ENCODE data around the gene ABHD2.
"Not testable (repeated sequence)": the region's sequence is repeated elsewhere in the genome, so short reads cannot be mapped to it uniquely, and the experiment has no call there.

Gene ABHD2

GRCh38 chr15:89119489-89120478 is 31.5 kb downstream of the ABHD2 start:
- 94 to 96% methylated on average over 10 of the region's 12 CpGs for WGBS, 2 experiments
- no peaks in the 10 kb centered on the region for H3K9me3 ChIP-seq (ENCODE audit: control insufficient read depth, low read length)
- no peak overlapping the region for H3K27ac ChIP-seq (ENCODE audit: insufficient read depth, low read depth, low read length, poor library complexity, severe bottlenecking)
- peaks cover 9% of the 10 kb centered on the region for H3K4me1 ChIP-seq (ENCODE audit: control insufficient read depth, insufficient read depth, low read length)
- H3K4me3 ChIP-seq (ENCODE audit: insufficient read depth, low read depth, low read length) = no peak overlapping the region
- peaks cover 4% of the 10 kb centered on the region for H3K36me3 ChIP-seq (ENCODE audit: control insufficient read depth, insufficient read depth, low read length)
- no peaks in the 10 kb centered on the region for H3K27me3 ChIP-seq (ENCODE audit: control insufficient read depth, insufficient read depth, low read length, poor library complexity, severe bottlenecking)

- not testable (repeated sequence) for H3K36me3 ChIP-seq (ENCODE audit: control insufficient read depth, insufficient read depth, low read length); H3K4me1 ChIP-seq (ENCODE audit: control insufficient read depth, insufficient read depth, low read length); H3K4me3 ChIP-seq (ENCODE audit: insufficient read depth, low read depth, low read length); H3K27me3 ChIP-seq (ENCODE audit: control insufficient read depth, insufficient read depth, low read length, poor library complexity, severe bottlenecking); H3K9me3 ChIP-seq (ENCODE audit: control insufficient read depth, low read length); H3K27ac ChIP-seq (ENCODE audit: insufficient read depth, low read depth, low read length, poor library complexity, severe bottlenecking)
- WGBS, 2 experiments = 91 to 95% methylated on average over 11 to 13 of the region's 13 CpGs
These were observed 32.3 kb downstream of the ABHD2 start for GRCh38 chr15:89120479-89121000.

GRCh38 chr15:89121414-89121813 is 33.2 kb downstream of the ABHD2 start:
- 94 to 95% methylated on average over 2 to 3 of the region's 3 CpGs for WGBS, 2 experiments
- no peak overlapping the region for H3K27ac ChIP-seq (ENCODE audit: insufficient read depth, low read depth, low read length, poor library complexity, severe bottlenecking)
- no peaks in the 10 kb centered on the region for H3K36me3 ChIP-seq (ENCODE audit: control insufficient read depth, insufficient read depth, low read length)
- no peaks in the 10 kb centered on the region for H3K9me3 ChIP-seq (ENCODE audit: control insufficient read depth, low read length)
- H3K27me3 ChIP-seq (ENCODE audit: control insufficient read depth, insufficient read depth, low read length, poor library complexity, severe bottlenecking) = no peaks in the 10 kb centered on the region
- no peaks in the 10 kb centered on the region for H3K4me1 ChIP-seq (ENCODE audit: control insufficient read depth, insufficient read depth, low read length)
- no peak overlapping the region for H3K4me3 ChIP-seq (ENCODE audit: insufficient read depth, low read depth, low read length)

DNA sequence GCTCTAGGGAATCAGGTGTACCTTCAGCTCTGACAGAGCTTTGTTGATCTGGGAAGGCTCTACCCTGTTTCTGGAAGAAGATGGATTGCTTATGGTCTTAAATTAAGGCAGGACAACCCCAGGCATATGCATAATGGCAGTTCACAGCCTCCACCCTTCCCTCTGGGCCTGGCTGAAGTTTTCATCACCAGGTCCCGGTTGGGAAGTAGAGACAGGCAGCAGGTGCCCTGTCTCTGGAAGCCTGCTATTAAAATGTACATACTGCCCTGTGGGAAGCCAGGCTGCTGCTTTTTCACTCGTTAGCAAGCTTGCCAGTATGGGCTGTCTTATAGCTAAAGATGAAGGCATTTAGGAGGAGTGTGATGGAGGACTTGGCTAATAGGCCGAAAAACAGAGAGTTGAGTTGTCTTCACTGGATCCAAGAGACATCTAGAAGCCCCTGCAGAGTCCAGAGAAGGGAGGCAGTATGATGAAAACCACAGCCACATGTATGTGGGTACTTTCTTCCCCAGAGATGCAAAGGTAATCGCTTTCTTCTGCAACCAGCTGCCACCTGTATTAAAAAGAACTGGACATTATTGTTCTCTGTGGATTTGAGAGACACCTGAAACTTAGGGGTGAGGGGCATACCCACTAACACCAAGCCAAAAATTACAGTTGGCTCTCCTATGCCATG is 34.4 kb downstream of the ABHD2 start:
- no peaks in the 10 kb centered on the region for H3K9me3 ChIP-seq (ENCODE audit: control insufficient read depth, low read length)
- no peak overlapping the region for H3K4me3 ChIP-seq (ENCODE audit: insufficient read depth, low read depth, low read length)
- H3K36me3 ChIP-seq (ENCODE audit: control insufficient read depth, insufficient read depth, low read length) = no peaks in the 10 kb centered on the region
- WGBS, 2 experiments = 77 to 80% methylated on average over 4 of the region's 4 CpGs
- H3K27me3 ChIP-seq (ENCODE audit: control insufficient read depth, insufficient read depth, low read length, poor library complexity, severe bottlenecking) = no peaks in the 10 kb centered on the region
- H3K4me1 ChIP-seq (ENCODE audit: control insufficient read depth, insufficient read depth, low read length) = no peaks in the 10 kb centered on the region
- no peak overlapping the region for H3K27ac ChIP-seq (ENCODE audit: insufficient read depth, low read depth, low read length, poor library complexity, severe bottlenecking)

DNA sequence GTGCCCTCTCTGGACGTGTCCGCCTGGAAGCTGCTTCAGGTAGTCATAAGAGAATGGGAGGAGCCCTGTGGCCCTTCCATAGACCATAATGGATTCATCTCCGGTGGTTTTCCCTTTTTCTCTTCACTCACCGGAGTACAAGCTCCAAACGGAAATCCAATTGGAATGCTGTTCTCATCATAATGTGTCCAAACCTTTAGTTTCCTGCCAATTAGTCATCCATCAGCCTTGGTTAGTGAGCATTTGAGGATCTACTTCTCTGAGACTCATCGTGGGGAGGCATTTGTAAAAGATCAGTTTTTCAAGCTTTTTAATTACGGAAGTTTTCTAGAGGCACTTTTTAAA is 34.9 kb downstream of the ABHD2 start:
- 93 to 94% methylated on average over 7 of the region's 7 CpGs for WGBS, 2 experiments
- Histone ChIP-seq H3K4me3 (ENCODE audit: insufficient read depth, low read depth, low read length) (no peak overlapping the region), H3K36me3 (ENCODE audit: control insufficient read depth, insufficient read depth, low read length) (no peaks in the 10 kb centered on the region), H3K9me3 (ENCODE audit: control insufficient read depth, low read length) (no peaks in the 10 kb centered on the region), H3K27me3 (ENCODE audit: control insufficient read depth, insufficient read depth, low read length, poor library complexity, severe bottlenecking) (no peaks in the 10 kb centered on the region), H3K27ac (ENCODE audit: insufficient read depth, low read depth, low read length, poor library complexity, severe bottlenecking) (no peak overlapping the region), H3K4me1 (ENCODE audit: control insufficient read depth, insufficient read depth, low read length) (no peaks in the 10 kb centered on the region)

DNA sequence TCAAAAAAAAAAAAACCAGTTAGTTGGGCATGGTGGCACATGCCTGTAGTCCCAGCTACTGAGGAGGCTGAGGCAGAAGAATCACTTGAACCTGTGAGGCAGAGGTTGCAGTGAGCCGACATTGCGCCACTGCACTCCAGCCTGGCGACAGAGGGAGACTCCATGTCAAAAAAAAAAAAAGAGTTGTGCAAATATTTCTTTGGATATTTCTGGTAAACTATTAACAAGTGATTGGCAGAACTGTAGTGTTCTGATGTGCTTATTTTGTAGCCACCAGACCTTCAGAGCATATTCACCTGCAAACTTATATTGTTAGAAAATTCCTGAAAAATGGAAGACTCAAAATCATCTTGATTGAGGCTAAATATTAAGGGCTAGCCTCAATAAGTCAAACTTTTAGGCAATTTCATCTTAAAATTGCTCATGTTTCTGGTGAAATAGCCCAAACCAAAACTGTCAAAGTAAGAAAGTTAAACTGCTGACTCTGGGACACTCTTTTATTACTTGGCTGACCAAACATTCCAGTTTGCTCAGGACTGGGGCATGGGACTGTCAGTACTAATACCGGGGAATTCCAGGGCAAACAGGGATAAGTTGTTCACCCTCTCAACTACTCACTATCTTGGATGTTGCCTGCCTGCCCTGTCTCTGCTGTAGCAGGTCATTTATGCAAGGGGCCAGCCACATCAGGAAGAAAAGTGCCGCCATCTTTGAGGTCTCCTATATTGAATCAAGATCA is 37.0 kb downstream of the ABHD2 start:
- Histone ChIP-seq H3K27ac (ENCODE audit: insufficient read depth, low read depth, low read length, poor library complexity, severe bottlenecking) (no peak overlapping the region), H3K4me3 (ENCODE audit: insufficient read depth, low read depth, low read length) (no peak overlapping the region), H3K4me1 (ENCODE audit: control insufficient read depth, insufficient read depth, low read length) (no peaks in the 10 kb centered on the region), H3K9me3 (ENCODE audit: control insufficient read depth, low read length) (no peaks in the 10 kb centered on the region), H3K27me3 (ENCODE audit: control insufficient read depth, insufficient read depth, low read length, poor library complexity, severe bottlenecking) (no peaks in the 10 kb centered on the region), H3K36me3 (ENCODE audit: control insufficient read depth, insufficient read depth, low read length) (no peaks in the 10 kb centered on the region)
- 96 to 97% methylated on average over 5 of the region's 5 CpGs for WGBS, 2 experiments

- Histone ChIP-seq H3K27ac (ENCODE audit: insufficient read depth, low read depth, low read length, poor library complexity, severe bottlenecking) (no peak overlapping the region), H3K36me3 (ENCODE audit: control insufficient read depth, insufficient read depth, low read length) (no peaks in the 10 kb centered on the region), H3K27me3 (ENCODE audit: control insufficient read depth, insufficient read depth, low read length, poor library complexity, severe bottlenecking) (no peaks in the 10 kb centered on the region), H3K9me3 (ENCODE audit: control insufficient read depth, low read length) (no peaks in the 10 kb centered on the region), H3K4me3 (ENCODE audit: insufficient read depth, low read depth, low read length) (no peak overlapping the region), H3K4me1 (ENCODE audit: control insufficient read depth, insufficient read depth, low read length) (no peaks in the 10 kb centered on the region)
- WGBS, 2 experiments = 94 to 95% methylated on average over 6 of the region's 6 CpGs
These were observed 37.8 kb downstream of the ABHD2 start for GRCh38 chr15:89126009-89126408.

GRCh38 chr15:89127054-89127702 is 38.9 kb downstream of the ABHD2 start:
- Histone ChIP-seq H3K4me1 (ENCODE audit: control insufficient read depth, insufficient read depth, low read length) (no peaks in the 10 kb centered on the region), H3K9me3 (ENCODE audit: control insufficient read depth, low read length) (no peaks in the 10 kb centered on the region), H3K27ac (ENCODE audit: insufficient read depth, low read depth, low read length, poor library complexity, severe bottlenecking) (no peak overlapping the region), H3K4me3 (ENCODE audit: insufficient read depth, low read depth, low read length) (no peak overlapping the region), H3K27me3 (ENCODE audit: control insufficient read depth, insufficient read depth, low read length, poor library complexity, severe bottlenecking) (no peaks in the 10 kb centered on the region), H3K36me3 (ENCODE audit: control insufficient read depth, insufficient read depth, low read length) (no peaks in the 10 kb centered on the region)
- 94 to 95% methylated on average over 3 of the region's 3 CpGs for WGBS, 2 experiments

GRCh38 chr15:89128320-89129122 is 40.3 kb downstream of the ABHD2 start:
- 88 to 95% methylated on average over 6 of the region's 6 CpGs for WGBS, 2 experiments
- no peaks in the 10 kb centered on the region for H3K36me3 ChIP-seq (ENCODE audit: control insufficient read depth, insufficient read depth, low read length)
- H3K4me3 ChIP-seq (ENCODE audit: insufficient read depth, low read depth, low read length) = no peak overlapping the region
- no peaks in the 10 kb centered on the region for H3K27me3 ChIP-seq (ENCODE audit: control insufficient read depth, insufficient read depth, low read length, poor library complexity, severe bottlenecking)
- H3K9me3 ChIP-seq (ENCODE audit: control insufficient read depth, low read length) = no peaks in the 10 kb centered on the region
- no peak overlapping the region for H3K27ac ChIP-seq (ENCODE audit: insufficient read depth, low read depth, low read length, poor library complexity, severe bottlenecking)
- H3K4me1 ChIP-seq (ENCODE audit: control insufficient read depth, insufficient read depth, low read length) = no peaks in the 10 kb centered on the region

All from ectodermal cell (in vitro differentiated cells).